Suprapubic skin (tissue), 4 donors: ENCODE data around the gene PGAP3. TPM values are rescaled to one million over a fixed set of nuclear protein-coding genes. Genes with fewer than 3 reads are reported as not detected.

ENCODE experiments used
- DNase-seq, 2 donors: peaks; one replicate each; pipeline ENCODE4 v3.0.0-alpha.2; 2019; ENCODE audit warnings: low spot score in 2 of 2
- H3K27ac ChIP-seq: fragments of 200-600 bp; sonication (generic); one replicate; pipeline ENCODE4 v1.5.1; 2019
- H3K27me3 ChIP-seq: fragments of 200-600 bp; sonication (generic); one replicate; pipeline ENCODE4 v1.5.1; 2019
- H3K36me3 ChIP-seq: fragments of 200-600 bp; sonication (generic); one replicate; pipeline ENCODE4 v1.5.1; 2019
- H3K4me1 ChIP-seq: fragments of 200-600 bp; sonication (generic); one replicate; pipeline ENCODE4 v1.5.1; 2019
- H3K4me3 ChIP-seq: fragments of 200-600 bp; sonication (generic); one replicate; pipeline ENCODE4 v1.5.1; 2019; ENCODE audit warnings: mild to moderate bottlenecking
- H3K9me3 ChIP-seq: fragments of 200-600 bp; sonication (generic); one replicate; pipeline ENCODE4 v1.5.1; 2019
- EP300 ChIP-seq: sonication (generic); formaldehyde crosslinking; IDR thresholded peaks from one replicate; pipeline ENCODE4 v1.6.1; 2017; ENCODE audit warnings: antibody characterized with exemption
- POLR2A ChIP-seq, 2 donors: fragments of 450-650 bp; IDR thresholded peaks; one replicate each; pipeline ENCODE4 v1.6.1; 2017; ENCODE audit warnings: antibody characterized with exemption in 2 of 2, mild to moderate bottlenecking in 2 of 2, moderate library complexity in 2 of 2
- POLR2AphosphoS5 ChIP-seq, 3 donors: sonication (generic); formaldehyde crosslinking; IDR thresholded peaks; one replicate each; pipeline ENCODE4 v1.6.1; 2017; ENCODE audit warnings: antibody characterized with exemption in 3 of 3
- WGBS: methylation state at CpG from one replicate; pipeline ENCODE4 v1.1.5; 2018; 5-methylcytosine and 5-hydroxymethylcytosine counted together
- total RNA-seq, 4 donors: library from RNA; depleted of rRNA; stranded (reverse); fragments of >200 nt; gene quantifications; one replicate each; pipeline ENCODE4 v1.1.0, GENCODE V29; 2016
- TF ChIP-seq, protein P1 (sequence below), 2 donors: fragments of 200-600 bp in 1 of 2; fragments of 450-650 bp in 1 of 2; sonication (generic) in 1 of 2; IDR thresholded peaks; one replicate each; pipeline ENCODE4 v1.5.1; 2016 to 2019; ENCODE audit warnings: antibody characterized with exemption in 2 of 2, mild to moderate bottlenecking in 1 of 2, moderate library complexity in 1 of 2

PGAP3 gene
- total RNA-seq, 4 donors from 2014 or later, result 25.7 to 41.5 (median 32.7) TPM

DNA sequence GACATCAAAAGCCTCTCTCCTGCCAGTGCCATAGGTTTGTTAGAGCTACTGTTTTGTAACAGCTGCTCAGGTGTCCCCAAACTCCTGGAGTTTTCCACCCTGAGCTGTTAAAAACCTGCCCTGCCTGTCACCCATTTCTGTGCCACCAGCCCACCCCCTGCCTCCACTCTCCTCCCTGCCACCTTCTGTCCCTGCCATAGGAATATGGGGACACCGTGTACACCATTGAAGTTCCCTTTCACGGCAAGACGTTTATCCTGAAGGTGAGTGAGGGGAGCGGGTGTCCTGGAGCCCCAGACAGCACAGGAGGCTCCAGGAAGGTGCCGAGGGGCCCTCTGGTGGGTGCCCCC, 27.9 kb downstream of the PGAP3 start:
- no peak overlapping the region for H3K4me3 ChIP-seq
- no peak for TF ChIP-seq EP300
- 89% methylated on average over 5 of the region's 5 CpGs for WGBS
- H3K4me1 ChIP-seq, result peaks cover 42% of the 10 kb centered on the region
- H3K9me3 ChIP-seq, result no peaks in the 10 kb centered on the region
- no peak for DNase-seq
- H3K27ac ChIP-seq, result peak overlapping the region; percentile 3
- H3K36me3 ChIP-seq, result peaks cover 61% of the 10 kb centered on the region
- H3K27me3 ChIP-seq, result no peaks in the 10 kb centered on the region

DNA sequence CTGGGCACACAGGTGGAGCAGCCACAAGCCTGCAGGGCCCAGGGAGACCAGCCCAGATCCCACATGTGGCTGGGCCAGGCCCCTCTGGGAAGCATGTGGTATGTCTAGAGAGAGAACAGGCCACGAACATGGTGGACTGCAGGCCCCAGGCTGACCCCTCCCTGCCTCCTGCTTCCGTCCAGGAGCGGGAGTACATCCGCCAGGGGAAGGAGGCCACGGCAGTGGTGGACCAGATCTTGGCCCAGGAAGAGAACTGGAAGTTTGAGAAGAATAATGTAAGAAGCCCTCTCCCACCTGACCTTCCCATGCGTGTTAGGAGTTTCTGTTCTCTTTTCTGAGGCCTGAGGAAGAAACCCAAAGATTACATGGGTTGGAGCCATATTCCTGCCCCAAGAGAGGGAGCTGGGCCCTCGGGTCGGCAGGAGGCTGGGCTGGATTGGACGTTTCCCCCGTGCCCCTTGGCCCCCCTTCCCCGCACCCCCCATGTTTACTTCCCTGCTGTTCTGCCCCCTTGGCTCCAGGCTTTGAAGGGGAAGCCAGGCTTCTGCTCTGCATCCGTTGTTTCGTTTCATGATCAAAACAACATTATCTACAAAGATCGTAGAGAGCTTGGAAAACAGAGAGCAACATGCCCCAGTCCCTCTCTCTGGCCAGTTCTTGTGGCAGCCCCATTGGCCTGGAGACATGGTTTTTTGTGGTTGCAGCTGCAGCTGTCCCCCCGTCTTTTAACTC, 28.4 kb downstream of the PGAP3 start:
- TF ChIP-seq EP300 (no peak), POLR2A (IDR thresholded peaks at IDR 0.05) (no peak), POLR2AphosphoS5 (IDR thresholded peaks at IDR 0.05) (no peak)
- TF ChIP-seq, protein P1, sequence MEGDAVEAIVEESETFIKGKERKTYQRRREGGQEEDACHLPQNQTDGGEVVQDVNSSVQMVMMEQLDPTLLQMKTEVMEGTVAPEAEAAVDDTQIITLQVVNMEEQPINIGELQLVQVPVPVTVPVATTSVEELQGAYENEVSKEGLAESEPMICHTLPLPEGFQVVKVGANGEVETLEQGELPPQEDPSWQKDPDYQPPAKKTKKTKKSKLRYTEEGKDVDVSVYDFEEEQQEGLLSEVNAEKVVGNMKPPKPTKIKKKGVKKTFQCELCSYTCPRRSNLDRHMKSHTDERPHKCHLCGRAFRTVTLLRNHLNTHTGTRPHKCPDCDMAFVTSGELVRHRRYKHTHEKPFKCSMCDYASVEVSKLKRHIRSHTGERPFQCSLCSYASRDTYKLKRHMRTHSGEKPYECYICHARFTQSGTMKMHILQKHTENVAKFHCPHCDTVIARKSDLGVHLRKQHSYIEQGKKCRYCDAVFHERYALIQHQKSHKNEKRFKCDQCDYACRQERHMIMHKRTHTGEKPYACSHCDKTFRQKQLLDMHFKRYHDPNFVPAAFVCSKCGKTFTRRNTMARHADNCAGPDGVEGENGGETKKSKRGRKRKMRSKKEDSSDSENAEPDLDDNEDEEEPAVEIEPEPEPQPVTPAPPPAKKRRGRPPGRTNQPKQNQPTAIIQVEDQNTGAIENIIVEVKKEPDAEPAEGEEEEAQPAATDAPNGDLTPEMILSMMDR (IDR thresholded peaks at IDR 0.05), result no peak
- Histone ChIP-seq H3K4me1 (peaks cover 37% of the 10 kb centered on the region), H3K4me3 (no peak overlapping the region), H3K27me3 (no peaks in the 10 kb centered on the region), H3K9me3 (no peaks in the 10 kb centered on the region), H3K36me3 (peaks cover 63% of the 10 kb centered on the region), H3K27ac (no peak overlapping the region)
- no peak for DNase-seq
- WGBS, result 72% methylated on average over 15 of the region's 15 CpGs

DNA sequence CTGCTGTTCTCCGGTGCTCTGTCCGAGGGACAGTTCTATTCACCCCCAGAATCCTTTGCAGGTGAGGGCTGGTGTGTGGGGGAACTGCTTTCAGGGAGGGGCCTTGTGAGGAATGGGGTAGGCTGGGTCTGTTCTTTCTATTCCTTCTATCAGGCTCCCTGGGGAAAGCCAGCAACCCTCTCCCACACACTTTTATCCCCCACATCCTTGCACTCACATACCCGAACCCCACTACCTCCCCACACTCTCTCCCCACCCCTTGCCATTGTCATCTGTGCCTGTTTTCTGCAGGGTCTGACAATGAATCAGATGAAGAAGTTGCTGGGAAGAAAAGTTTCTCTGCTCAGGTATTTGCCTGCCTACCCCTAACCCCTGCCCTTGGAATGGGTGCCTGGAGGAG, 29.1 kb downstream of the PGAP3 start:
- Histone ChIP-seq H3K4me3 (no peak overlapping the region), H3K27me3 (no peaks in the 10 kb centered on the region), H3K36me3 (peaks cover 66% of the 10 kb centered on the region), H3K27ac (no peak overlapping the region), H3K9me3 (no peaks in the 10 kb centered on the region), H3K4me1 (peaks cover 36% of the 10 kb centered on the region)
- TF ChIP-seq, protein P1 (IDR thresholded peaks at IDR 0.05), result no peak
- no peak for TF ChIP-seq POLR2A (IDR thresholded peaks at IDR 0.05)
- no peak for TF ChIP-seq POLR2AphosphoS5 (IDR thresholded peaks at IDR 0.05)
- TF ChIP-seq EP300, result no peak
- WGBS, result 92% methylated on average over 3 of the region's 3 CpGs
- no peak for DNase-seq

GRCh38 chr17:39658346-39658745, 29.5 kb downstream of the PGAP3 start:
- no peak for DNase-seq
- no peaks in the 10 kb centered on the region for H3K9me3 ChIP-seq
- peaks cover 36% of the 10 kb centered on the region for H3K4me1 ChIP-seq
- no peak overlapping the region for H3K27ac ChIP-seq
- TF ChIP-seq POLR2A (IDR thresholded peaks at IDR 0.05), result no peak
- TF ChIP-seq, protein P1 (IDR thresholded peaks at IDR 0.05), result no peak
- TF ChIP-seq EP300, result no peak
- TF ChIP-seq POLR2AphosphoS5 (IDR thresholded peaks at IDR 0.05), result no peak
- WGBS, result 100% methylated on average over 1 of the region's 11 CpGs
- peaks cover 66% of the 10 kb centered on the region for H3K36me3 ChIP-seq
- no peak overlapping the region for H3K4me3 ChIP-seq
- H3K27me3 ChIP-seq, result no peaks in the 10 kb centered on the region

DNA sequence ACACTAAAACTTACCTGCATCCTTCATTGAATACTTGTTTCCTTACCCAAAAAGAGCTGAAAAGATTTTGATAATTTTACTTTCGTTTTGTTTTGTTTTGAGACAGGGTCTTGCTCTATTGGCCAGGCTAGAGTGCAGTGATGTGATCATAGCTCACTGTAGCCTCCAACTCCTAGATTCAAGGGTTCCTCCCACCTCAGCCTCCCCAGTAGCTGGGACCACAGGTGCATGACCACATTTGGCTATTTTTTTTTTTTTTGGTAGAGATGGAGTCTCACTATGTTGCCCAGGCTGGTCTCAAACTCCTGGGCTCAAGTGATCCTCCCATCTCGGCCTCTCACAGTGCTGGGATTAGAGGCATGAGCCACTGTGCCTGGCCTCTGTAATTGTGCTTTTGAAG, 32.8 kb downstream of the PGAP3 start:
- Histone ChIP-seq H3K9me3 (no peaks in the 10 kb centered on the region), H3K27me3 (no peaks in the 10 kb centered on the region), H3K36me3 (peaks cover 44% of the 10 kb centered on the region), H3K4me1 (peaks cover 31% of the 10 kb centered on the region), H3K4me3 (no peak overlapping the region), H3K27ac (no peak overlapping the region)
- no peak for DNase-seq
- TF ChIP-seq, protein P1 (IDR thresholded peaks at IDR 0.05), result no peak
- no peak for TF ChIP-seq POLR2A (IDR thresholded peaks at IDR 0.05)
- no peak for TF ChIP-seq EP300
- no peak for TF ChIP-seq POLR2AphosphoS5 (IDR thresholded peaks at IDR 0.05)
- 98% methylated on average over 2 of the region's 2 CpGs for WGBS
